ENCODE measurements around the gene LDB2.

The LDB2 gene

GRCh38 chr4:16457944-16458343 lies 440.5 kb downstream of the LDB2 start:
- DNase-seq (ENCODE audit: low read depth in 2 of 2): peak in 1 of 2 donors; percentile 50
- no peak for TF ChIP-seq CTCF (IDR thresholded peaks at IDR 0.05; ENCODE audit: low read depth, low read length)
- H3K4me3 ChIP-seq (replicated peaks in 1 of 2; ENCODE audit: low read depth in 2 of 2, low read length in 2 of 2): no peak overlapping the region
